IMR-90 (cell line): ENCODE results near the gene ATIC. TPM values are rescaled to one million over a fixed set of nuclear protein-coding genes. Genes with fewer than 3 reads are reported as not detected.
A peak's percentile ranks its signal among the peaks of the same experiment; 100 is the strongest.

Source experiments
- ATAC-seq: fragments of 200-7000 bp; cut with Tn5 transposase; 2 replicates; pipeline ENCODE4 v1.9.1; 2020; ENCODE audit warnings: low read depth, mild to moderate bottlenecking, moderate library complexity
- BruUV-seq: library from RNA; stranded (reverse); fragments of 400-500 nt; replicated peaks from 2 replicates; lab custom pipeline; 2021; lab: Mats Ljungman, UMichigan
- CTCF ChIA-PET: fragments of 300-600 bp; formaldehyde crosslinking; extraction: SDS; loops from one replicate; lab custom pipeline; 2021; ENCODE audit warnings: antibody characterized with exemption; lab: Yijun Ruan, JAX
- POLR2A ChIA-PET: fragments of 300-600 bp; sonication (Branson Sonifier 250); formaldehyde crosslinking; loops from one replicate; lab custom pipeline; 2022; ENCODE audit warnings: antibody characterized with exemption; ENCODE audit not compliant: unreplicated experiment; lab: Charles Lee
- DNase-seq: peaks from one replicate; pipeline ENCODE4 v3.0.0; 2013
- H2AFZ ChIP-seq: replicated peaks from 2 replicates; pipeline ENCODE3; 2013; ENCODE audit warnings: low read length, mild to moderate bottlenecking; ENCODE audit not compliant: poor library complexity
- H2AK5ac ChIP-seq: 2 replicates; pipeline ENCODE4 v1.6.1; 2013; ENCODE audit warnings: low read depth, low read length, inconsistent platforms
- H2AK9ac ChIP-seq: replicated peaks from 2 replicates; pipeline ENCODE3; 2013; ENCODE audit warnings: mild to moderate bottlenecking, low read depth, low read length, moderate library complexity; ENCODE audit not compliant: poor library complexity
- H2BK120ac ChIP-seq: 2 replicates; pipeline ENCODE4 v1.6.1; 2013; ENCODE audit warnings: low read depth, low read length, inconsistent platforms
- H2BK15ac ChIP-seq: 3 replicates; pipeline ENCODE4 v1.6.1; 2013; ENCODE audit warnings: low read depth, low read length, inconsistent platforms
- H2BK20ac ChIP-seq: 2 replicates; pipeline ENCODE4 v1.6.1; 2013; ENCODE audit warnings: low read depth, mild to moderate bottlenecking, inconsistent platforms, low read length, moderate library complexity
- H2BK5ac ChIP-seq: 2 replicates; pipeline ENCODE4 v1.6.1; 2013; ENCODE audit warnings: mild to moderate bottlenecking, low read depth, low read length, inconsistent platforms; ENCODE audit not compliant: poor library complexity, severe bottlenecking
- H3K14ac ChIP-seq: replicated peaks from 2 replicates; pipeline ENCODE4 v1.6.1; 2013; ENCODE audit warnings: low read depth, low read length, inconsistent platforms
- H3K18ac ChIP-seq: 2 replicates; pipeline ENCODE4 v1.6.1; 2013; ENCODE audit warnings: low read depth, low read length, control low read depth
- H3K23ac ChIP-seq: 2 replicates; pipeline ENCODE4 v1.6.1; 2013; ENCODE audit warnings: low read depth, low read length, inconsistent platforms
- H3K27ac ChIP-seq: 2 replicates; pipeline ENCODE4 v1.5.1; 2013; ENCODE audit warnings: mild to moderate bottlenecking, control low read depth, low read length; ENCODE audit not compliant: insufficient read depth
- H3K27me3 ChIP-seq: 2 replicates; pipeline ENCODE4 v1.6.1; 2013; ENCODE audit warnings: low read length; ENCODE audit not compliant: control insufficient read depth, insufficient read depth
- H3K36me3 ChIP-seq: 2 replicates; pipeline ENCODE4 v1.6.1; 2013; ENCODE audit warnings: low read length, mixed read lengths; ENCODE audit not compliant: control insufficient read depth, insufficient read depth
- H3K4ac ChIP-seq: 2 replicates; pipeline ENCODE4 v1.6.1; 2013; ENCODE audit warnings: low read depth, low read length, inconsistent platforms
- H3K4me1 ChIP-seq: 2 replicates; pipeline ENCODE4 v1.6.1; 2013; ENCODE audit warnings: low read length, mixed read lengths; ENCODE audit not compliant: control insufficient read depth, insufficient read depth
- H3K4me2 ChIP-seq: 2 replicates; pipeline ENCODE4 v1.6.1; 2013; ENCODE audit warnings: low read depth, mild to moderate bottlenecking, control low read depth, low read length, moderate library complexity
- H3K4me3 ChIP-seq: 2 replicates; pipeline ENCODE4 v1.5.1; 2013; ENCODE audit warnings: low read depth, mild to moderate bottlenecking, control low read depth, low read length, moderate library complexity; ENCODE audit not compliant: insufficient read depth
- H3K56ac ChIP-seq: 2 replicates; pipeline ENCODE4 v1.6.1; 2013; ENCODE audit warnings: low read length, inconsistent platforms; ENCODE audit not compliant: insufficient read depth; ENCODE audit errors: extremely low read depth
- H3K79me1 ChIP-seq, 2 experiments: 2 replicates each; pipeline ENCODE4 v1.6.1; 2013; ENCODE audit warnings: low read length in 2 of 2, inconsistent platforms in 1 of 2, low read depth in 1 of 2
- H3K9ac ChIP-seq: 2 replicates; pipeline ENCODE4 v1.6.1; 2013; ENCODE audit warnings: low read depth, low read length, control low read depth
- H3K9me1 ChIP-seq: 2 replicates; pipeline ENCODE4 v1.6.1; 2013; ENCODE audit warnings: low read length, inconsistent platforms; ENCODE audit not compliant: insufficient read depth
- H3K9me3 ChIP-seq: 2 replicates; pipeline ENCODE4 v1.6.1; 2013; ENCODE audit warnings: low read length; ENCODE audit not compliant: control insufficient read depth, insufficient read depth
- H4K20me1 ChIP-seq: 2 replicates; pipeline ENCODE4 v1.6.1; 2013; ENCODE audit warnings: low read length, inconsistent platforms; ENCODE audit not compliant: insufficient read depth
- H4K5ac ChIP-seq: 2 replicates; pipeline ENCODE4 v1.6.1; 2013; ENCODE audit warnings: mild to moderate bottlenecking, low read depth, low read length, control low read depth
- H4K8ac ChIP-seq, 2 experiments: 2 replicates each; pipeline ENCODE4 v1.6.1; 2013; ENCODE audit warnings: low read depth in 2 of 2, low read length in 2 of 2, control low read depth in 1 of 2, inconsistent platforms in 1 of 2
- H4K91ac ChIP-seq: 2 replicates; pipeline ENCODE4 v1.6.1; 2013; ENCODE audit warnings: low read depth, low read length, inconsistent platforms; ENCODE audit not compliant: insufficient read depth
- BHLHE40 ChIP-seq: fragments of 150-350 bp; IDR thresholded peaks from 2 replicates; pipeline ENCODE4 v1.6.1; 2016; ENCODE audit warnings: mild to moderate bottlenecking, low read depth, low read length
- CEBPB ChIP-seq: IDR thresholded peaks from 2 replicates; pipeline ENCODE4 v1.6.1; 2012; ENCODE audit warnings: low read depth, low read length, improper control_type of control experiment
- CHD1 ChIP-seq: IDR thresholded peaks from 2 replicates; pipeline ENCODE4 v1.6.1; 2012; ENCODE audit warnings: low read depth, low read length, improper control_type of control experiment
- FOS ChIP-seq: fragments of 150-350 bp; IDR thresholded peaks from 2 replicates; pipeline ENCODE4 v1.6.1; 2016; ENCODE audit warnings: low read depth, low read length
- MAZ ChIP-seq: IDR thresholded peaks from 2 replicates; pipeline ENCODE4 v1.6.1; 2012; ENCODE audit warnings: low read depth, mild to moderate bottlenecking, low read length, improper control_type of control experiment, moderate library complexity, borderline replicate concordance
- MXI1 ChIP-seq: IDR thresholded peaks from 2 replicates; pipeline ENCODE4 v1.6.1; 2012; ENCODE audit warnings: low read depth, mild to moderate bottlenecking, low read length, moderate library complexity, borderline replicate concordance
- POLR2A ChIP-seq: IDR thresholded peaks from 2 replicates; pipeline ENCODE4 v1.6.1; 2012; ENCODE audit warnings: mild to moderate bottlenecking, low read depth, low read length
- RCOR1 ChIP-seq: IDR thresholded peaks from 2 replicates; pipeline ENCODE4 v1.6.1; 2012; ENCODE audit warnings: mild to moderate bottlenecking, low read length, improper control_type of control experiment; ENCODE audit not compliant: insufficient replicate concordance
- RFX5 ChIP-seq: IDR thresholded peaks from 2 replicates; pipeline ENCODE4 v1.8.0; 2012; ENCODE audit warnings: low read depth, mild to moderate bottlenecking, low read length, moderate library complexity
- WGBS, 2 experiments: methylation state at CpG; one replicate each; pipeline versions ENCODE4 v1.1.5 to v1.1.7; 2013; ENCODE audit warnings: missing lambda C conversion rate in 2 of 2; ENCODE audit not compliant: insufficient read length in 1 of 2; ENCODE audit errors: extremely low coverage in 2 of 2; 5-methylcytosine and 5-hydroxymethylcytosine counted together
- dilution Hi-C: fragments of 300-500 bp; cut with HindIII; formaldehyde crosslinking; loops from one replicate; pipeline ENCODE4 v1.14.3; 2018; ENCODE audit warnings: low sequenced_read_pairs; ENCODE audit not compliant: unreplicated experiment
- in situ Hi-C: fragments of 300-500 bp; cut with MboI; formaldehyde crosslinking; loops from 3 replicates; pipeline ENCODE4 v1.14.3; 2019; ENCODE audit warnings: low sequenced_read_pairs, inconsistent platforms, mixed read lengths
- intact Hi-C: fragments of 100-400 bp; cut with micrococcal nuclease; formaldehyde crosslinking; loops from 2 replicates; pipeline ENCODE4 v1.10.0; 2022
- polyA plus RNA-seq, 3 experiments: library from polyadenylated mRNA; depleted of rRNA; stranded (reverse); fragments of >200 nt; gene quantifications; 2 replicates each; pipeline ENCODE4 v1.2.3, GENCODE V29; 2012; ENCODE audit warnings: low replicate concordance in 1 of 3
- total RNA-seq: library from RNA; depleted of rRNA; stranded (reverse); fragments of >200 nt; gene quantifications from 2 replicates; pipeline ENCODE4 v1.2.3, GENCODE V29; 2012
- TF ChIP-seq, protein P1 (sequence below): fragments of 150-350 bp; IDR thresholded peaks from 2 replicates; pipeline ENCODE4 v1.6.1; 2016; ENCODE audit warnings: low read depth, mild to moderate bottlenecking, low read length, moderate library complexity, borderline replicate concordance
- TF ChIP-seq, protein P2 (sequence below): conservative IDR thresholded peaks from 2 replicates; pipeline ENCODE4 v1.5.1; 2012; ENCODE audit warnings: mild to moderate bottlenecking, low read depth, low read length, improper control_type of control experiment

Gene ATIC
- total and polyA plus RNA-seq, 2 of the 4 experiments (the other 2 are of a cell fraction) = 30.5 to 101 TPM

DNA sequence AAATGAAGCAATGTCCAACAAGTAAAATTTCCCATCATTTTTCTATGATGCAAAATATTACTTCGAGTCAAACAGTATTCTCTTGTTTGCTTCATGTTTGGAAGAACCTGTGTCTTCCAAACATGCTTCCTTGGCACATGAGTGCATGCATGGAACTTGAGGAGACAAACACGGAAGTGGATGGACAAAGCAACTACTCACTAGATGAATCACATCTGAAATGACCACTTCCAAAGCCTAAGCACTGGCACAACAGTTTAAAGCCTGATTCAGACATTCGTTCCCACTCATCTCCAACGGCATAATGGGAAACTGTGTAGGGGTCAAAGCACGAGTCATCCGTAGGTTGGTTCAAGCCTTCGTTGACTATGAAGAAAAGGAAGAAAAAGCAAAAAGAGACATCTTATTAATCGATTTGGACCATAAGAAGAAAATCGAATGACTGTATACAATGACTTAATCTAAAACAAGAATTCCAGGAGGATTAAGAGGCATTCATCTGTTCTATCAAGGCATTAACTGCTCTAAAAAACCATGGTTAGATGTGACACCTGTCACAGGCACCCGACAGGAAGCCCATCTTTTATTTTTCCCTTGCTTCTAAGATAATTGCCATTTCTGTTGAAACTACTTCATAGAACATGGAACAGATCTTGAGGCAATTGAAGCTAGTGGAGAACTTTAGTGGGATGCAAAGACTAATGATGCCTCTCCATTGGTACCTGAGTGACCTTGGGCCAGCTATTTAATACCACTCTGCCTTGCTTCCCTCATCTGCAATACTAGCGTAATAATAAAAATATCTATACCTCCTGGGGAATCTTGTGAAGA, 56.0 kb downstream of the ATIC start:
- 60% methylated on average over 2 of the region's 11 CpGs; no CpG with 5 or more reads in 1 of the 2 experiments for WGBS, 2 experiments
- dilution Hi-C loops = no loop called here
- no TSS peak for BruUV-seq
- no peak overlapping the region for H2AK9ac ChIP-seq
- H3K36me3 ChIP-seq = peaks cover 67% of the 10 kb centered on the region
- no peak overlapping the region for H4K5ac ChIP-seq
- in situ Hi-C loops = no loop called here
- no peak overlapping the region for H2AFZ ChIP-seq
- no peak overlapping the region for H2BK120ac ChIP-seq
- no peak overlapping the region for H3K4me3 ChIP-seq
- no peak overlapping the region for H3K9ac ChIP-seq
- H2BK15ac ChIP-seq = no peak overlapping the region
- H3K56ac ChIP-seq = no peak overlapping the region
- CTCF ChIA-PET = no interaction called here
- no peak overlapping the region for H3K14ac ChIP-seq
- H2BK5ac ChIP-seq = peak overlapping the region; percentile 71
- no peaks in the 10 kb centered on the region for H3K9me3 ChIP-seq
- no peak overlapping the region for H4K91ac ChIP-seq
- H3K79me1 ChIP-seq = peaks cover 18 to 44% of the 10 kb centered on the region in 2 experiments; a peak in 3 of 4 replicates
- no peak overlapping the region for H2BK20ac ChIP-seq
- no peak overlapping the region for H3K27ac ChIP-seq
- H3K9me1 ChIP-seq = peaks cover 4% of the 10 kb centered on the region; the same call in 1 of the 2 replicates
- peak; percentile 50 for ATAC-seq
- H3K4ac ChIP-seq = no peak overlapping the region
- POLR2A ChIA-PET = no interaction called here
- peak; percentile 93 for DNase-seq
- no peak overlapping the region for H3K4me2 ChIP-seq
- peaks cover 34% of the 10 kb centered on the region for H4K20me1 ChIP-seq
- H4K8ac ChIP-seq = 0 out of 4 replicates have a peak overlapping the region, but pooled peaks of 1 of the 2 experiments have one; percentile 1
- H2AK5ac ChIP-seq = no peak overlapping the region
- H3K27me3 ChIP-seq = no peaks in the 10 kb centered on the region
- H3K4me1 ChIP-seq = peaks cover 6% of the 10 kb centered on the region
- TF ChIP-seq CEBPB = no peak
- TF ChIP-seq CHD1 = no peak
- peak; percentile 62; the same call in 1 of the 2 replicates for TF ChIP-seq BHLHE40
- TF ChIP-seq, protein P1, sequence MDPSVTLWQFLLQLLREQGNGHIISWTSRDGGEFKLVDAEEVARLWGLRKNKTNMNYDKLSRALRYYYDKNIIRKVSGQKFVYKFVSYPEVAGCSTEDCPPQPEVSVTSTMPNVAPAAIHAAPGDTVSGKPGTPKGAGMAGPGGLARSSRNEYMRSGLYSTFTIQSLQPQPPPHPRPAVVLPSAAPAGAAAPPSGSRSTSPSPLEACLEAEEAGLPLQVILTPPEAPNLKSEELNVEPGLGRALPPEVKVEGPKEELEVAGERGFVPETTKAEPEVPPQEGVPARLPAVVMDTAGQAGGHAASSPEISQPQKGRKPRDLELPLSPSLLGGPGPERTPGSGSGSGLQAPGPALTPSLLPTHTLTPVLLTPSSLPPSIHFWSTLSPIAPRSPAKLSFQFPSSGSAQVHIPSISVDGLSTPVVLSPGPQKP = no peak
- TF ChIP-seq, protein P2, sequence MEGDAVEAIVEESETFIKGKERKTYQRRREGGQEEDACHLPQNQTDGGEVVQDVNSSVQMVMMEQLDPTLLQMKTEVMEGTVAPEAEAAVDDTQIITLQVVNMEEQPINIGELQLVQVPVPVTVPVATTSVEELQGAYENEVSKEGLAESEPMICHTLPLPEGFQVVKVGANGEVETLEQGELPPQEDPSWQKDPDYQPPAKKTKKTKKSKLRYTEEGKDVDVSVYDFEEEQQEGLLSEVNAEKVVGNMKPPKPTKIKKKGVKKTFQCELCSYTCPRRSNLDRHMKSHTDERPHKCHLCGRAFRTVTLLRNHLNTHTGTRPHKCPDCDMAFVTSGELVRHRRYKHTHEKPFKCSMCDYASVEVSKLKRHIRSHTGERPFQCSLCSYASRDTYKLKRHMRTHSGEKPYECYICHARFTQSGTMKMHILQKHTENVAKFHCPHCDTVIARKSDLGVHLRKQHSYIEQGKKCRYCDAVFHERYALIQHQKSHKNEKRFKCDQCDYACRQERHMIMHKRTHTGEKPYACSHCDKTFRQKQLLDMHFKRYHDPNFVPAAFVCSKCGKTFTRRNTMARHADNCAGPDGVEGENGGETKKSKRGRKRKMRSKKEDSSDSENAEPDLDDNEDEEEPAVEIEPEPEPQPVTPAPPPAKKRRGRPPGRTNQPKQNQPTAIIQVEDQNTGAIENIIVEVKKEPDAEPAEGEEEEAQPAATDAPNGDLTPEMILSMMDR = no peak
- peak; percentile 87 for TF ChIP-seq MXI1
- TF ChIP-seq RCOR1 = peak; percentile 21
- TF ChIP-seq RFX5 = no peak
- peak; percentile 47 for TF ChIP-seq FOS
- peak; percentile 19; the same call in 1 of the 2 replicates for TF ChIP-seq POLR2A
- TF ChIP-seq MAZ = no peak
- intact Hi-C loops = no loop called here
- no peak overlapping the region for H3K23ac ChIP-seq
- H3K18ac ChIP-seq = no peak overlapping the region
